Fibroblast of lung (primary cell): ENCODE measurements around the gene ISG20. TPM values are rescaled to one million over a fixed set of nuclear protein-coding genes. Genes with fewer than 3 reads are reported as not detected.

Source experiments
- DNase-seq, 2 donors: peaks; one replicate each; pipeline versions ENCODE4 v3.0.0 to v3.0.0-alpha.2; 2010; ENCODE audit warnings: low read depth in 2 of 2
- H2AFZ ChIP-seq: 2 replicates; pipeline ENCODE4 v1.5.1; 2012; ENCODE audit warnings: low read length, control low read depth, inconsistent platforms
- H3K27ac ChIP-seq: 2 replicates; pipeline ENCODE4 v1.5.1; 2011; ENCODE audit warnings: low read length, control low read depth; ENCODE audit not compliant: insufficient read depth
- H3K27me3 ChIP-seq: 2 replicates; pipeline ENCODE4 v1.5.1; 2011; ENCODE audit warnings: mild to moderate bottlenecking, low read length; ENCODE audit not compliant: control insufficient read depth, insufficient read depth
- H3K36me3 ChIP-seq: 2 replicates; pipeline ENCODE4 v1.5.1; 2011; ENCODE audit warnings: low read length; ENCODE audit not compliant: control insufficient read depth, insufficient read depth
- H3K4me1 ChIP-seq: 2 replicates; pipeline ENCODE4 v1.5.1; 2011; ENCODE audit warnings: low read length; ENCODE audit not compliant: control insufficient read depth, insufficient read depth; ENCODE audit errors: extremely low read depth
- H3K4me2 ChIP-seq: 2 replicates; pipeline ENCODE4 v1.5.1; 2011; ENCODE audit warnings: low read length, control low read depth; ENCODE audit not compliant: insufficient read depth; ENCODE audit errors: extremely low read depth
- H3K4me3 ChIP-seq, 4 experiments: fragments of 200-600 bp in 1 of 4; sonication (generic) in 1 of 4; replicated peaks in 1 of 4; 2 replicates each; pipeline ENCODE4 v1.5.1; 2011 to 2016; ENCODE audit warnings: low read length in 4 of 4, low read depth in 3 of 4, mild to moderate bottlenecking in 3 of 4, control low read depth in 2 of 4, inconsistent platforms in 1 of 4, mixed read lengths in 1 of 4; ENCODE audit not compliant: insufficient read depth in 1 of 4; ENCODE audit errors: control extremely low read depth in 1 of 4
- H3K79me2 ChIP-seq: 2 replicates; pipeline ENCODE4 v1.5.1; 2012; ENCODE audit warnings: mild to moderate bottlenecking, low read length, inconsistent platforms; ENCODE audit not compliant: control insufficient read depth, insufficient read depth
- H3K9ac ChIP-seq: 2 replicates; pipeline ENCODE4 v1.5.1; 2011; ENCODE audit warnings: mild to moderate bottlenecking, low read length, control low read depth; ENCODE audit not compliant: insufficient read depth
- H3K9me3 ChIP-seq: 2 replicates; pipeline ENCODE4 v1.5.1; 2012; ENCODE audit warnings: low read depth, low read length; ENCODE audit not compliant: control insufficient read depth, insufficient read depth
- H4K20me1 ChIP-seq: 2 replicates; pipeline ENCODE4 v1.5.1; 2011; ENCODE audit warnings: low read length; ENCODE audit not compliant: control insufficient read depth, insufficient read depth; ENCODE audit errors: extremely low read depth
- CTCF ChIP-seq, 2 donors: IDR thresholded peaks in 1 of 2; conservative IDR thresholded peaks in 1 of 2; 1 replicate in 1 of 2; 2 replicates in 1 of 2; pipeline ENCODE4 v1.5.1; 2011 to 2012; ENCODE audit warnings: low read length in 2 of 2, control low read depth in 1 of 2, inconsistent platforms in 1 of 2, low read depth in 1 of 2, mild to moderate bottlenecking in 1 of 2
- EZH2 ChIP-seq: IDR thresholded peaks from 2 replicates; pipeline ENCODE4 v1.5.1; 2012; ENCODE audit warnings: low read length, control low read depth, mild to moderate bottlenecking; ENCODE audit errors: missing control alignments
- polyA plus RNA-seq, 2 donors: library from polyadenylated mRNA; depleted of rRNA in 1 of 2; stranded (reverse) in 1 of 2; unstranded in 1 of 2; fragments of >200 nt; gene quantifications; 2 replicates each; pipeline ENCODE4 v1.2.1, GENCODE V29; 2011 to 2012; ENCODE audit warnings: missing spikeins in 1 of 2
- total RNA-seq: library from RNA; depleted of rRNA; stranded (reverse); fragments of >200 nt; gene quantifications from 2 replicates; pipeline ENCODE4 v1.2.1, GENCODE V29; 2014

ISG20 gene
- total and polyA plus RNA-seq, 2 donors (not counting 1 experiment from before 2014, with no cell fraction given): 2.2 to 3.0 TPM

- Histone ChIP-seq H3K4me1 (peaks cover 9% of the 10 kb centered on the region), H2AFZ (no peak overlapping the region), H3K9me3 (no peaks in the 10 kb centered on the region), H3K4me3 (no peak overlapping the region), H3K4me2 (no peak overlapping the region), H3K9ac (no peak overlapping the region), H3K36me3 (no peaks in the 10 kb centered on the region), H4K20me1 (no peaks in the 10 kb centered on the region), H3K27ac (no peak overlapping the region), H3K27me3 (no peaks in the 10 kb centered on the region), H3K79me2 (no peaks in the 10 kb centered on the region)
- TF ChIP-seq EZH2: no peak
- no peak for TF ChIP-seq CTCF (conservative IDR thresholded peaks at IDR 0.05 in 1 of 2, IDR thresholded peaks at IDR 0.05 in 1 of 2; ENCODE audit: low read depth in 1 of 2, low read length in 2 of 2)
- no peak for DNase-seq
Measured at GRCh38 chr15:88653200-88654064, 14.6 kb downstream of the ISG20 start.

GRCh38 chr15:88654430-88655102 lies 15.8 kb downstream of the ISG20 start:
- Histone ChIP-seq H2AFZ (no peak overlapping the region), H3K9ac (no peak overlapping the region), H3K36me3 (no peaks in the 10 kb centered on the region), H3K4me3 (no peak overlapping the region), H3K9me3 (no peaks in the 10 kb centered on the region), H3K27me3 (no peaks in the 10 kb centered on the region), H3K4me2 (no peak overlapping the region), H3K79me2 (no peaks in the 10 kb centered on the region), H3K27ac (no peak overlapping the region), H3K4me1 (no peaks in the 10 kb centered on the region), H4K20me1 (no peaks in the 10 kb centered on the region)
- TF ChIP-seq EZH2: no peak
- TF ChIP-seq CTCF (conservative IDR thresholded peaks at IDR 0.05 in 1 of 2, IDR thresholded peaks at IDR 0.05 in 1 of 2; ENCODE audit: low read depth in 1 of 2, low read length in 2 of 2): no peak
- no peak for DNase-seq

GRCh38 chr15:88655103-88655553 lies 16.3 kb downstream of the ISG20 start:
- H4K20me1 ChIP-seq: no peaks in the 10 kb centered on the region
- H3K4me1 ChIP-seq: no peaks in the 10 kb centered on the region
- no peak overlapping the region for H3K4me3 ChIP-seq
- H3K4me2 ChIP-seq: no peak overlapping the region
- no peak for DNase-seq
- no peaks in the 10 kb centered on the region for H3K36me3 ChIP-seq
- no peaks in the 10 kb centered on the region for H3K9me3 ChIP-seq
- H3K27me3 ChIP-seq: no peaks in the 10 kb centered on the region
- TF ChIP-seq EZH2 (no peak), CTCF (conservative IDR thresholded peaks at IDR 0.05 in 1 of 2, IDR thresholded peaks at IDR 0.05 in 1 of 2; ENCODE audit: low read depth in 1 of 2, low read length in 2 of 2) (no peak)
- no peak overlapping the region for H2AFZ ChIP-seq
- no peaks in the 10 kb centered on the region for H3K79me2 ChIP-seq
- H3K9ac ChIP-seq: no peak overlapping the region
- no peak overlapping the region for H3K27ac ChIP-seq
